WERI-Rb-1 (cell line): Measurements from ENCODE around the gene SETBP1.

ENCODE experiments used
- DNase-seq: peaks from one replicate; pipeline ENCODE4 v3.0.0-alpha.2; 2020
- H3K27ac ChIP-seq: fragments of 250-450 bp; sonication (Bioruptor Pico); 2 replicates; pipeline ENCODE4 v1.5.1; 2020; ENCODE audit warnings: mild to moderate bottlenecking, moderate library complexity
- H3K27me3 ChIP-seq: fragments of 250-450 bp; sonication (Bioruptor Pico); 2 replicates; pipeline ENCODE4 v1.5.1; 2021; ENCODE audit warnings: mild to moderate bottlenecking, low read depth, moderate library complexity; ENCODE audit not compliant: insufficient read depth, severe bottlenecking
- H3K36me3 ChIP-seq: fragments of 250-450 bp; sonication (Bioruptor Pico); 2 replicates; pipeline ENCODE4 v1.5.1; 2020; ENCODE audit warnings: mild to moderate bottlenecking, moderate library complexity
- H3K4me3 ChIP-seq: 2 replicates; pipeline ENCODE4 v1.5.1; 2011; ENCODE audit warnings: low read depth, mild to moderate bottlenecking, control low read depth, low read length
- H3K9me3 ChIP-seq: fragments of 250-450 bp; sonication (Bioruptor Pico); 2 replicates; pipeline ENCODE4 v1.5.1; 2021; ENCODE audit warnings: mild to moderate bottlenecking, moderate library complexity; ENCODE audit not compliant: severe bottlenecking
- CTCF ChIP-seq: IDR thresholded peaks from 2 replicates; pipeline ENCODE4 v1.5.1; 2011; ENCODE audit warnings: low read depth, mild to moderate bottlenecking, control low read depth, inconsistent platforms, low read length

Gene SETBP1

GRCh38 chr18:44920441-44920840, 239.8 kb downstream of the SETBP1 start:
- Histone ChIP-seq H3K27me3 (no peaks in the 10 kb centered on the region), H3K36me3 (no peaks in the 10 kb centered on the region), H3K9me3 (no peaks in the 10 kb centered on the region), H3K27ac (no peak overlapping the region), H3K4me3 (no peak overlapping the region)
- no peak for TF ChIP-seq CTCF
- DNase-seq, result no peak

GRCh38 chr18:44921974-44922373, 241.3 kb downstream of the SETBP1 start:
- no peak for DNase-seq
- Histone ChIP-seq H3K27ac (no peak overlapping the region), H3K36me3 (no peaks in the 10 kb centered on the region), H3K4me3 (no peak overlapping the region), H3K9me3 (no peaks in the 10 kb centered on the region), H3K27me3 (no peaks in the 10 kb centered on the region)
- TF ChIP-seq CTCF, result no peak

- DNase-seq, result no peak
- H3K27ac ChIP-seq, result no peak overlapping the region
- H3K4me3 ChIP-seq, result no peak overlapping the region
- no peaks in the 10 kb centered on the region for H3K9me3 ChIP-seq
- no peaks in the 10 kb centered on the region for H3K36me3 ChIP-seq
- H3K27me3 ChIP-seq, result no peaks in the 10 kb centered on the region
- TF ChIP-seq CTCF, result no peak
These were observed 242.3 kb downstream of the SETBP1 start for GRCh38 chr18:44922968-44923367.

GRCh38 chr18:44924785-44925499, 244.3 kb downstream of the SETBP1 start:
- H3K9me3 ChIP-seq, result no peaks in the 10 kb centered on the region
- no peaks in the 10 kb centered on the region for H3K27me3 ChIP-seq
- no peak overlapping the region for H3K27ac ChIP-seq
- TF ChIP-seq CTCF, result no peak
- DNase-seq, result no peak
- H3K4me3 ChIP-seq, result no peak overlapping the region
- no peaks in the 10 kb centered on the region for H3K36me3 ChIP-seq

GRCh38 chr18:44927127-44927849, 246.6 kb downstream of the SETBP1 start:
- Histone ChIP-seq H3K4me3 (no peak overlapping the region), H3K27ac (no peak overlapping the region), H3K9me3 (no peaks in the 10 kb centered on the region), H3K36me3 (no peaks in the 10 kb centered on the region), H3K27me3 (no peaks in the 10 kb centered on the region)
- no peak for DNase-seq
- TF ChIP-seq CTCF, result no peak
